Measurements from ENCODE around the gene SYVN1.

- TF ChIP-seq CTCF (IDR thresholded peaks at IDR 0.05) (no peak), POLR2AphosphoS5 (IDR thresholded peaks at IDR 0.05; ENCODE audit: insufficient read depth in 1 of 2, low read depth in 1 of 2) (no peak)
Measured at GRCh38 chr11:65089621-65090020, 44.7 kb downstream of the SYVN1 start.
